Metanephros (tissue), 1 donor: ENCODE measurements around the gene SEC22C. TPM values are rescaled to one million over a fixed set of nuclear protein-coding genes. Genes with fewer than 3 reads are reported as not detected.

Experiments
- total RNA-seq: library from RNA; depleted of rRNA; stranded (reverse); fragments of >200 nt; gene quantifications from one replicate; pipeline ENCODE4 v1.2.3, GENCODE V29; 2014

SEC22C gene
- total RNA-seq, result 47.0 TPM

GRCh38 chr3:42581709-42582473 lies at the start of gene SEC22C:
Gene SEC22C (minus strand): TSS chr3:42581967. CDS start chr3:42569046, 12,921 bp downstream.

DNA sequence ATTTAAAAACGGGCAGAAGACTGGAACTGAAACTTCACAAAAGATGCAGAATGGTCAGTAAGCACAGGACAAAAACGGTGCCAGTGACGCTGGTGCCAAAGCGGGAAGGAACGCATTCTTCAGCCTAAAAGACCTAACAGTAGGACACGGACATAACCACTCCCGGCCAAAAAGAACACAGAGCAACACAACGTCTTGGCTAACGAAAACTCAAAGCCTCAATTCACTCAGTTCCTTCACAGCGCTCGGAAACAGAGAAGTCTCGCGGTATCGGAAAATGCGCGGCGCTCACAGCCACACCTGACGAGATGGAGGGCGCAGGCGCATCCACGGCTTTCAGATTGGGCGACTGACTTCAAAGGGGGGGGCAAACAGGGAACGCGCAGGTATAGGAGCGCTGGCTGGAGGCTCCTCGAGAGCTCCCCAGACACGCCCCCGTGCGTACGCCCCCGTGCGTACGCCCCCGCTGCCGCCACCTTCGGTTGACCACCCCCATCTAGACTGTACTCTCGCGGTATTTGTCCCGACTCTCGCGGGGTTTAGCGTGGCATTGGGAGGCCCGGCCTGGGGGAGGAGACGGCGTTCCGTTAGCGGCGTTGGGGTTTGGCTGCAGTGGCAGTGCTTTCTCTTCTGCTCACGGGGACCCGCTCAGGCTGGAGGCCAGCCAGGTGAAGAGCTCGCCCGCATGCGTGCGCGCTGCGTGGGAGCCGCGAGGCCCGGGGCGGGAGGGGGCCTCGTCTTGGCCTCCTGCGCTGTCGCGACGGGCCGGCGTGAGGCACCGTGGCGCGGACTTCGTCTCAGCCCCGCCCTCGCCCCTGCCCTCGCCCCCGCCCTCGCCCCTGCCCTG lies 18.6 kb upstream of the SEC22C start, which contains the start of gene NKTR:
NKTR (plus strand) TSS at position 576 of the 847 bp plus-strand sequence. CDS start 321 bp downstream, outside the sequence.

GRCh38 chr3:42502429-42503250 lies 79.1 kb downstream of the SEC22C start, which contains the start of gene VIPR1:
Gene VIPR1 (plus strand): TSS chr3:42502643. CDS start chr3:42502736, 93 bp downstream.

Other genes starting within 250 kb of the SEC22C start
- gene LYZL4, start 171.4 kb downstream of the SEC22C start, total RNA-seq, result not detected
- 3.4 TPM for gene VIPR1, start 79.3 kb downstream of the SEC22C start, total RNA-seq
- 13.1 TPM for gene SS18L2, start 8.9 kb upstream of the SEC22C start, total RNA-seq
- gene NKTR, start 18.7 kb upstream of the SEC22C start, total RNA-seq, result 133 TPM
- gene ZBTB47, start 71.7 kb upstream of the SEC22C start, total RNA-seq, result 23.4 TPM
- 38.8 TPM for gene KLHL40, start 103.6 kb upstream of the SEC22C start, total RNA-seq
- 9.0 TPM for gene HHATL, start 120.8 kb upstream of the SEC22C start, total RNA-seq
- 2.0 TPM for gene CCDC13, start 191.3 kb upstream of the SEC22C start, total RNA-seq
- 87.3 TPM for gene HIGD1A, start 222.5 kb upstream of the SEC22C start, total RNA-seq
- gene ACKR2, start 227.5 kb upstream of the SEC22C start, total RNA-seq, result 6.4 TPM